ENCODE results near the gene ASTN2. TPM values are rescaled to one million over a fixed set of nuclear protein-coding genes. Genes with fewer than 3 reads are reported as not detected.

The ASTN2 gene
- polyA plus RNA-seq, 1 experiment, result 12.8 TPM

DNA sequence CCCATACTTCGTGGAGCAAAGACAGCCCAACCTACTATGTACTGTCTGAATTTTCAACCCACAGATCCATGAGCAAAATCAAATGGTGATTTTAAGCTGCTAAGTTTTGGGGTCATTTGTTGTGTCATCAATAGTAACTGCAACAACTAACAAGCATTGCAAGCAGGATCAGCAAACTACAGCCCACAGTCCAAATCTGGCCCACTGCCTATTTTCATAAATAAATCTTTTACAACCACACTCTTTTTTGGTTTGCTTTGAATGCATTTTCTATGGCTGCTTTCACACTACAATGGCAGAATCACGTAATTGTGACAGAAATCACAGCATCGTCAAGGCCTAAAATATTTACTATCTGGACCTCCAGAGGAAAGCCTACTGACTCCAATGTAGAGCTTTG is 964.9 kb downstream of the ASTN2 start:
- no peaks in the 10 kb centered on the region for H3K27me3 ChIP-seq (ENCODE audit: control insufficient read depth, insufficient read depth, low read length)
- no peak overlapping the region for H3K4me3 ChIP-seq (ENCODE audit: low read depth, low read length)
- ChIA-PET CTCF (interaction anchor here (1.2 to 1.9 kb wide), 4 partner anchors 8 to 53 kb away, joined by 3 to 4 read pairs (median 3); no protein-coding TSS in a partner anchor), POLR2A (no interaction called here)
- no peaks in the 10 kb centered on the region for H3K36me3 ChIP-seq (ENCODE audit: control insufficient read depth, insufficient read depth, low read length)
- TF ChIP-seq, protein P1, sequence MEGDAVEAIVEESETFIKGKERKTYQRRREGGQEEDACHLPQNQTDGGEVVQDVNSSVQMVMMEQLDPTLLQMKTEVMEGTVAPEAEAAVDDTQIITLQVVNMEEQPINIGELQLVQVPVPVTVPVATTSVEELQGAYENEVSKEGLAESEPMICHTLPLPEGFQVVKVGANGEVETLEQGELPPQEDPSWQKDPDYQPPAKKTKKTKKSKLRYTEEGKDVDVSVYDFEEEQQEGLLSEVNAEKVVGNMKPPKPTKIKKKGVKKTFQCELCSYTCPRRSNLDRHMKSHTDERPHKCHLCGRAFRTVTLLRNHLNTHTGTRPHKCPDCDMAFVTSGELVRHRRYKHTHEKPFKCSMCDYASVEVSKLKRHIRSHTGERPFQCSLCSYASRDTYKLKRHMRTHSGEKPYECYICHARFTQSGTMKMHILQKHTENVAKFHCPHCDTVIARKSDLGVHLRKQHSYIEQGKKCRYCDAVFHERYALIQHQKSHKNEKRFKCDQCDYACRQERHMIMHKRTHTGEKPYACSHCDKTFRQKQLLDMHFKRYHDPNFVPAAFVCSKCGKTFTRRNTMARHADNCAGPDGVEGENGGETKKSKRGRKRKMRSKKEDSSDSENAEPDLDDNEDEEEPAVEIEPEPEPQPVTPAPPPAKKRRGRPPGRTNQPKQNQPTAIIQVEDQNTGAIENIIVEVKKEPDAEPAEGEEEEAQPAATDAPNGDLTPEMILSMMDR (IDR thresholded peaks at IDR 0.05; ENCODE audit: insufficient read depth, low read depth, low read length), result no peak
- DNase-seq (ENCODE audit: low read depth), result no peak

GRCh38 chr9:116448431-116448830 is 966.4 kb downstream of the ASTN2 start:
- CTCF ChIA-PET, result interaction anchor here (1.6 kb wide), 1 partner anchor 16 kb away, joined by 3 read pairs; no protein-coding TSS in a partner anchor

DNA sequence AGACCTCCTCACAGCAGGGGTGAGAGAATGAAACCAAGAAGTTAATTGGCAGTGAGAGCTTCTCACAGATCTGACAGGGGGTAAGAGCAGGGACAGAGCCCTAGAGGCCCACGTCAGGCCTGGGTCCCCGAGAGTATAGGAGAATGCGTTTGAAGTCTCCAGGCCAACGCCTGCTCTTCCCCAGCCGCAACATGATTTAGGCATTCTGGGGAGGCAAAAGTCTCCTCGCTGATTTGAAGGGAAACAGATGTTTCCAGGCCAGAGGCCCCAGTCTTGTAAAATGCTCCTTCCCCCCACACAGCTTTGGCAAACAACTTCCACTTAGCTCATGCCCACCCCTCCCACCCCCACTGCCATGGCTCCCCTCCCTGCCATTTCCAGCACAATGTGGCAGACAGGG is 966.9 kb downstream of the ASTN2 start:
- no peaks in the 10 kb centered on the region for H3K27me3 ChIP-seq (ENCODE audit: control insufficient read depth, insufficient read depth, low read length)
- H3K4me3 ChIP-seq (ENCODE audit: low read depth, low read length), result no peak overlapping the region
- POLR2A ChIA-PET, result no interaction called here
- CTCF ChIA-PET, result interaction anchor here (1.6 kb wide), 1 partner anchor 16 kb away, joined by 3 read pairs; no protein-coding TSS in a partner anchor
- no peaks in the 10 kb centered on the region for H3K36me3 ChIP-seq (ENCODE audit: control insufficient read depth, insufficient read depth, low read length)
- TF ChIP-seq, protein P1 (IDR thresholded peaks at IDR 0.05; ENCODE audit: insufficient read depth, low read depth, low read length), result no peak
- DNase-seq (ENCODE audit: low read depth), result no peak

More at GRCh38 chr9:116448431-116448830, 966.4 kb downstream of the ASTN2 start:
- Histone ChIP-seq H3K27me3 (ENCODE audit: control insufficient read depth, insufficient read depth, low read length) (no peaks in the 10 kb centered on the region), H3K4me3 (ENCODE audit: low read depth, low read length) (no peak overlapping the region), H3K36me3 (ENCODE audit: control insufficient read depth, insufficient read depth, low read length) (no peaks in the 10 kb centered on the region)
- POLR2A ChIA-PET, result no interaction called here
- no peak for DNase-seq (ENCODE audit: low read depth)
- TF ChIP-seq, protein P1 (IDR thresholded peaks at IDR 0.05; ENCODE audit: insufficient read depth, low read depth, low read length), result no peak

DNA sequence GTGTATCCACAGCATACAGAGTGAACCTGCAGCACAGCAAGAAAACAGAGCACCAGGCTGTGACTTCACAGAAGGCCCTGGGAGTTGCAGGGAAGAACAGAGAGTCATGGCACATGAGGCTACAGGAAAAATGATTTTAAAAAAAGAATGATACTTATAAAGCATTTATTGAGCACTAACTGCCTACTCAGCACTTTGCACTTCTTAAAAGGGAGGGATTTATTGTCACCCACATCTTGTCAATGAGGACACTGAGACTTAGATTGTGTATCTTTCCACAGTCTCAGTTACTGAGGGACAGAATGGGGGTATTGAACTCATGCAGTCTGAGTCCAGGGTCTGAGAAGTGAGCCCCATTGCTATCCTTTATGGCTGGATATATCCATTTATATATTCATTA is 972.3 kb downstream of the ASTN2 start:
- no peak for DNase-seq (ENCODE audit: low read depth)
- CTCF ChIA-PET, result no interaction called here
- Histone ChIP-seq H3K4me3 (ENCODE audit: low read depth, low read length) (no peak overlapping the region), H3K36me3 (ENCODE audit: control insufficient read depth, insufficient read depth, low read length) (no peaks in the 10 kb centered on the region), H3K27me3 (ENCODE audit: control insufficient read depth, insufficient read depth, low read length) (no peaks in the 10 kb centered on the region)
- POLR2A ChIA-PET, result no interaction called here
- TF ChIP-seq, protein P1 (IDR thresholded peaks at IDR 0.05; ENCODE audit: insufficient read depth, low read depth, low read length), result no peak

DNA sequence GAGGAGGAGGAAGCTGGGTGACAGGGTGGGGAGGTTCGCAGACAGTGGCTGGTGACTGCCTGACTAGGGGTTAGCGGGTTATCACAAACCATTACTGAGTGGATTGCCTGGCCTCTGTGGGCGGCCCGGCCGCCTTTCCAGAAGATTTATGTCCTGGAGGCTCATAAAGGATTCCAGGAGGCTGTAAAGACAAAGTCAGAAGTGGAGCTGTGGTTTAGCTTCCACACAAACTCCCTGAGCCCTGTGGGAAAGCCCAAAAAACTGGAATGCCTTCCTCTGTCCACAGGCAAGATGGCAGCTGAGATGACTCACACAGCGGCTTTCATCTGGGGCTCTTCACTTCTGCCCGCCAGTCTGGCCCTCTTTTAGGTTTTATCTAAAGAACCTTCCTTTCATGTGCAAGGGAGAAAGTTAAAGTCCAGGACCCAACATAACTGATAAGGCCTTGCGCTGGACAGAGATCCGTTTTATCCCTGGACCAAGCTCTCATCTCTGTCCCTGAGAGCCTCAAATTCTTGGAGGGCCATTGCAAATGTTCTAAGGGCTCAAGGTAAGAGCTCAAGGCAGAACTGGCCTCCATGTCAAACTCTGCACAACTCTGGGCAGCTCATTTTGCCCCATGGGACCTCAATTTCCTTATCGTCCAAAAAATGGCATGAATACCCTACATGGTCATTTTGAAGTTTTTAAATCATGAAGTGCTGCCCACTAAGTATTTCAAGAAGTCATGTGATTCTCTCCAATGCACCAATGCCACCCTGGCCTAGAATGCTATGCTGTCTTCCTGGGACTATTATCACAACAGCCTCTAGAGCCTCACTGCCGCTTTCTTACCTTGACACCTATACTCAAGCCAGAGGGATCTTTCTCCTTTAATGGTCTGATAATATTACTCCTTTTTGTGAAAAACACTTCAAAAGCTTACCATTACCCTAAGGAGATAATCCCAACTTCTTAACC is 977.2 kb downstream of the ASTN2 start:
- Histone ChIP-seq H3K27me3 (ENCODE audit: control insufficient read depth, insufficient read depth, low read length) (no peaks in the 10 kb centered on the region), H3K4me3 (ENCODE audit: low read depth, low read length) (no peak overlapping the region), H3K36me3 (ENCODE audit: control insufficient read depth, insufficient read depth, low read length) (no peaks in the 10 kb centered on the region)
- DNase-seq (ENCODE audit: low read depth), result no peak
- TF ChIP-seq, protein P1 (IDR thresholded peaks at IDR 0.05; ENCODE audit: insufficient read depth, low read depth, low read length), result no peak
- CTCF ChIA-PET, result no interaction called here
- POLR2A ChIA-PET, result no interaction called here
